Dermis microvascular lymphatic vessel endothelial cell (primary cell): ENCODE results near the gene NRXN2. TPM values are rescaled to one million over a fixed set of nuclear protein-coding genes. Genes with fewer than 3 reads are reported as not detected.

Experiments
- DNase-seq, 2 donors: peaks; one replicate each; pipeline versions ENCODE4 v3.0.0 to v3.0.0-alpha.2; 2010; ENCODE audit warnings: low read depth in 2 of 2
- total RNA-seq: library from RNA; depleted of rRNA; stranded (reverse); fragments of >200 nt; gene quantifications from 2 replicates; pipeline ENCODE4 v1.2.1, GENCODE V29; 2014

Gene NRXN2
- total RNA-seq, 1 donor from 2014 or later = not detected

DNA sequence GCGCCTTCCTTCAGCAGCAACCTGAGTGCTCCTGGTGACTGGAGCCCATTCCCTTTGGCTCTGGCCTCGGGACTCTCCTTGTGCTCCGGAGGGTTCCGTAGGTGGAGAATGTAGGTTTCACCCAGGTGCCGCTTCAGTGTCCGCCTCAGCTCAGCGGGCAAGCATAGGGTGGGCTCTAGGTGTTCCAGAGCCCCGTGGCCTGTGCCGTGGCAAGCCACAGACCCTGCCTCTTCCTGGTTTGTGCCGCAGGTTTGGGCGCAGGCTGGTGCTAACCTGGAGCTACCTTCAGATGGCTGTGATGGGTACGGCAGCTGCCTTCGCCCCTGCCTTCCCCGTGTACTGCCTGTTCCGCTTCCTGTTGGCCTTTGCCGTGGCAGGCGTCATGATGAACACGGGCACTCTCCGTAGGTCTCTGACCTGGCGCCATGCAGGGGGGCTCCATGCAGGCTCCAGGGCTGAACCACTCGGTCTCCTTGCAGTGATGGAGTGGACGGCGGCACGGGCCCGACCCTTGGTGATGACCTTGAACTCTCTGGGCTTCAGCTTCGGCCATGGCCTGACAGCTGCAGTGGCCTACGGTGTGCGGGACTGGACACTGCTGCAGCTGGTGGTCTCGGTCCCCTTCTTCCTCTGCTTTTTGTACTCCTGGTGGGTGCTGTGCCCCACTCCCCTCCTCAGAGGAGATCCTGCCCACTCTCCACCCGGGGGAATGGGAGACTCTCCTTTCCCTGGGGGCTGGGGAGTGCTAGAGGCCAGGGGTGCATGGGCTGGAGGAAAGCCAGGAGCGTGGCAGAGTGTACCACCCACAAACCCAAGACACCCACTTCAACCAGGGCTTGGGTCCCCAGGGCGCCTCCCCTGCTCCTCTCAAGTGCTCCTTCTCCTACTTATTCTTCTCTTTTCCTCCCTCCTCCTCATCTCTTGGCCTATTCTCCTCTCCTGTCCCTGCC, 129.6 kb downstream of the NRXN2 start:
- no peak for DNase-seq

GRCh38 chr11:64592656-64593055, 130.3 kb downstream of the NRXN2 start:
- DNase-seq = no peak

DNA sequence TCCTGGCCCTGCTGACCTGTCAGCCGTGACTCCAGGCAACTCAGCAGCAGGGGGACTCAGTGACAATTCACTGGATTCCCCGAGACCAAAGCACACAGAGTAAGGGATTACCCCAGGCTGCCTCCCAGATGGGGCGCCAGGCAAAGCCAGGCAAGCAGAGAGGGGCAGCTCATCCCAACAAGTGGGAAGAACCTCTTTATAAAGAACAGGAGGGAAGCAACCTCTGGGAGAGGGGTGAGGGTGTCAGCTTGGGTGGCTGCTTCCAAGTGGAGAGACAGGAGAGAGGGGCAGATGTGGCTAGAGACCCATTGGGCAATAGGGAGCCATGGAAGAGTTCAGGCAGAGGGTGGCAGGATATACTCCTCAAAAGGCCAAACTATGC, 130.8 kb downstream of the NRXN2 start:
- DNase-seq = no peak

- DNase-seq = no peak
Measured at GRCh38 chr11:64591257-64592233, 131.5 kb downstream of the NRXN2 start.

DNA sequence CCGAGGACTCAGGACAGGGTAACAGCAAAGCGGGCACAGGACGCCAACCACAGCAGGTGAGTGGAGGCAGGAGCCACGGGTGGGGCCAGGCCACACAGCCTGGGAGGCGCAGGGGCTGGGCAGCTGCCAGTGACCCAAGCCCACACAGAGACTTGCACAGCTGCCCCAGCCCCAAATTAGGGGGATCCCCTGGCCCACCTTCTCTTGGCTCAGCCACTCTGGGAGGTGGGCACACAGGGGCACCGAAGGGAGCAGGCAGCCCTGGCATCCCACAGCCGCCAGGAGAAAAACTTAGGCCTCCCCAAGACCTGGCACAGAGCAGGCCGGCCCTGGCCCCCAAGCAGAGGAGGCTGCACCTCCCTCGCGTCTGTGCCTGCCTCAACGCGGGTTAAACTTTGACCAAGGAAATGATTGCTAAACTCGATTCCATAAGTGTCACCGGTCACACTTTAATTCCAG, 132.2 kb downstream of the NRXN2 start, which contains the start of gene SLC22A12:
TSS of gene SLC22A12 (plus strand) at position 458 of the 459 bp plus-strand sequence. CDS start 337 bp downstream, outside the sequence.
- no peak for DNase-seq

DNA sequence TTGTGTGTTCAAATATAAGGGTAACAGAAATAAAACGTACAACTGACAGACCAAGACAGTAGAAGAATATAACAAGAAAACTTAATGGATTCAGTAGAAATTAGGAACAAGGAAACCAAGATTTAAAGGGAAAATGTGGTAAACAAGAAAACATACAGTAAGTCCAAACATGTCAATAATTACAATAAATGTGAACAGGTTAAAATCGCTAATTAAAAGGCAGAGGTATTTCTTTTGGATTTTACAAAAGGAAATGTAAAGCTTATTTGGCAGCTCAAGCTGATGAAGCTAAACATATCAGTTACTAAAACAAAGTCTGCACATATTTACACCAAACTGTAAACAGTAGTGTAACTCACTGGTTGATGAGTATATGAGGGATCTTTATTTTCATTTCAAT, 134.3 kb downstream of the NRXN2 start:
- no peak for DNase-seq

DNA sequence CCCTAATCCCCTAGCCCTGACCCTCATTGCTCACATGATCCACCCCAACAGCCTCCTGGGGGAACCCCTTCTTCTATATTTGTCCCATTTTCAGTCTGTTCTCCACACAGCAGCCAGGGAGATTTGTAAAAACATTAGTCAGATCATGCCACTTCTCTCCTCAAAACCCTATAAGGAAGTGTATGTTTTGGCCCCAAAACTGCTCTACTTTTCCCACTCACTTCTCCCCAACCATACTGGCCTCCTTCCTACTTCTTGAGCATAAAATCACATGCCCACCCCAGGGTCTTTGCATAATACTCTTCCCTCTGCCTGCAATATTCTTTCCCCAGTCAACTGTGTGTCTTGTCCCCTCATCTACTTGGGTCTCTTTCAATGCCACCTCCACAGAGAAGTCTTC, 136.6 kb downstream of the NRXN2 start:
- DNase-seq = no peak

- no peak for DNase-seq
Measured at GRCh38 chr11:64585150-64585549, 137.8 kb downstream of the NRXN2 start.

- no peak for DNase-seq
Measured at GRCh38 chr11:64583296-64584262, 139.4 kb downstream of the NRXN2 start.

- no peak for DNase-seq
Measured at GRCh38 chr11:64582885-64583284, 140.1 kb downstream of the NRXN2 start.

DNA sequence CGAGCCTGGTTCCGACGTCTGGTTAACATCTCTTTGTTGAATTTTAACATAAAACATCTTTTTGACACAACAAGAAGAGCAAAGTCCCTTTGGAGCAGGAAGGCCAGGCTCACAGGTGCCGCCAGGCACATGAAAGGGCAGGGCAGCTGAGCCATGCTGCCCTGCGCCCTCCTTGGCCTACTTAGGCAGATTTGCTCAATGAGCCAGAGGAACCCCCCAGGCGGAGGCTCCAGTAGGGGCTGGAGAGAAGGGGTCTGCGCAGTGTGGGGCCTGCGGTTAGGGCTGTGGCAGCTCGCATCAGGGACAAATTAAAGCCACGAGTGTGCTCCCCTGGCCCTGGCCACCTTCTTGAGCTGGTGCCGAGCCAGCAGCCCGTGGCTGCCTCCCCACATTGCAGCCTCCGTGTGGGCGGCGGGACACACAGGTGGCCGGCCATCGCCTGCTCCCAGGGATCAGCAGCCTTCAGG, 141.9 kb downstream of the NRXN2 start:
- DNase-seq = no peak

DNA sequence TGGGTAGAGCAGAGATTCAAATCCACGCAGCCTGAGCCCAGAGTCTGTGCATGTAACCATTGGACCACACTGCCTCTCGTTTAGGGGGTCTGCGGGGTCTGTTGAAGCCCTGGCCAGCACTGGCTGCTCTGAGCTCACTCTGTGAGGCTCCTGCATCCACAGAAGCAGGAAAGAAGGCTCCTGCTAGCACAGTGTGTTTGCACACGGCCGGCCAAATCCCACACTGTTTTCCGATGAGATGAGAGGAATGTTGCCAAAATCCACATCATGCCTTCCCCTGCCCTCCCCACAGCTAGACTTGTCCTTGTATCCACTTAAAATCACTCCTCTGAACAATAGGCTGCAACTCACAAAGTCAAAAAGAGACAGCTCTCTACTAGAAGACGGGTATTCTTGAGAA, 142.6 kb downstream of the NRXN2 start:
- no peak for DNase-seq

GRCh38 chr11:64577202-64577601, 145.8 kb downstream of the NRXN2 start:
- DNase-seq = no peak

DNA sequence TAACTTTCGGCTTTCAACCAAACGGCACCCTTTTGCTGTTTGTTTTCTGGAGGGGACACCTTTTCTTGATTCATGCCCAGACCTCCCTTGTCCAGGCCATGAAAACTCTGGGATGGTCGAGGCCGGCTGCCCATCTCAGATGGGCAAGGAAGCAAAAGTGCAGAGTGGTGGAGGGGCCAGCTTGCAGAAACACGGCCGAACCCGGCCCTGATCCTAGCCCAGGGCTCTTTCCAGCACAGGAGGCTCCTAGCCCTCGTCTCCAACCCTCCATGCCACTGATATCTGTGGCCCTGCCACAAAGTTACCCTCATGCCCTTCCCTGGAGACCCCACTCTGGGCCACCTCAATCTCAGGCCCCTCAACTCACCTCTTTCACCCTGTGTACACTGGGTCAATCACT, 150.9 kb downstream of the NRXN2 start:
- no peak for DNase-seq

GRCh38 chr11:64571410-64572091, 151.4 kb downstream of the NRXN2 start:
- no peak for DNase-seq

GRCh38 chr11:64571050-64571409, 152.0 kb downstream of the NRXN2 start:
- DNase-seq = no peak

DNA sequence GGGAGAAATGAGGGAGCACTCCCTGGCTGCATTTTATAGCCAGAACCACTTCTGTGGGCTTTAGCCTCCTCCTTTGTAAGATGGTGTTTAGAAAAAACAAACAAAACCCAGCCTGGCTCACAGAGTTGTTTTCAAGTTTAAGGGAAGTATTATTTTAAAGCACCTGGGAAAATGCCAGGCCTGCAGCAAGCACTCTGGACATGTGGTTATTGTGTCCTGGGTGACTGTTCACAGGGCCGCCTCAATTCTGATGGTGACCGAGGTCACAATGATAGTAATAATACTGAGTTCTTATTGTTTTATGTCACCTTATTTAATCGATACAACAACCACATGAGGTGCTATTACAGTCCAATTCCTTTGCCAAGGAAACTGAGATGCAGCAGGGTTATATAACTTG, 152.7 kb downstream of the NRXN2 start:
- DNase-seq = no peak

DNA sequence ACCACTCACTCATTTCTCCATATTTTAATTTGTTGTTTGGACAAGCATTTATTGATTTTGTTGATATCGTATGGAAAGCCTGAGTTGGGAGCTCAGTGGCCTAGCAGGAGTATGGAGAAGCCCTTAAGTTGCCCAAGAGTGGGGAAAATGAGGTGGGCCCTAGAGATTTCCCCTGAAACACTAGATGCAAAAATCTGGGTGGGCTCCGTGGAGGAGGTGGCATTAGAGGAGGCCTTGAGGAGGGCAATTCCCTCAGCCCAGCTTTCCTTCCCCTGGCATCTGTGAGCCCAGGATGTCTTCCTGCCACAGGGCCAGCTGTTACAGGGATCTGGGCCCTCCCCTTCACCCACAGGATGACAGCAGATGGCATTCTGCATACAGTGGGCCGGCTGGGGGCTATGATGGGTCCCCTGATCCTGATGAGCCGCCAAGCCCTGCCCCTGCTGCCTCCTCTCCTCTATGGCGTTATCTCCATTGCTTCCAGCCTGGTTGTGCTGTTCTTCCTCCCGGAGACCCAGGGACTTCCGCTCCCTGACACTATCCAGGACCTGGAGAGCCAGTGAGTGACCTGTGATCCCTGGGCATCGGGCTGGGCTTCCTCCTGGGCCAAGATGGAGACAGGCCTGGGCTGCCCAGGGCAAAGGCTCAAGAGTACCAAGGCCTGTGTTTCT, 153.6 kb downstream of the NRXN2 start:
- DNase-seq = no peak

DNA sequence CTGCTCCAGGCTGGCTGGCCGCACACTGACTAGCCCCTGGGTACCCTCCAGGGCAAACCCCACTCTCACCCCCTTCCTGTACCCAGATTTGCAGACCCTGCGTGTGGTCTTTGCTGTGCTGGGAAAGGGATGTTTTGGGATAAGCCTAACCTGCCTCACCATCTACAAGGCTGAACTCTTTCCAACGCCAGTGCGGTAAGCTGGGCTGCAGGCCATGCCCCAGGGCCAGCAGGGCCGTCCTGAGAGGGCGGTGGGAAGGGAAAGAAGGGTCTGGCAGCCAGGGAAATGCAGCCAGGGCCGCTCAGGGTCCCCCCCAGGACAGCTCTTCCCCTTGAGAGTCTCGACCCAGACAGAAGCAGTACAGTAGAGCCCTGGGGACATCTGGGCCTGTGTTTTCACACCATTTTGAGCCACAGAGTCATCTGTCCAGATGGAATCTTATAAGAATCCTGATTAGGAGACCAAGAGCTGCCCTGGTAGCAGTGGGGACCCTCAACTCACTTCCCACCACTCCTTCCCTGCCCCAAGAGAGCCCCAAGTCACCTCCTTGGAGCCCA, 154.3 kb downstream of the NRXN2 start:
- DNase-seq = no peak
